GM12878 (cell line): ENCODE measurements around the gene THOC3.
"Not testable (repeated sequence)": the region's sequence is repeated elsewhere in the genome, so short reads cannot be mapped to it uniquely, and the experiment has no call there.

ENCODE experiments used
- CHD2 ChIP-seq: IDR thresholded peaks from 2 replicates; pipeline ENCODE4 v1.6.1; 2011; ENCODE audit warnings: low read depth, low read length, improper control_type of control experiment, borderline replicate concordance
- TF ChIP-seq, protein P1 (sequence below): IDR thresholded peaks from 2 replicates; pipeline ENCODE4 v1.6.1; 2012; ENCODE audit warnings: mild to moderate bottlenecking, low read depth, low read length

GRCh38 chr5:175910072-175910471 is 58.0 kb downstream of the THOC3 start:
- not testable (repeated sequence) for TF ChIP-seq CHD2
- TF ChIP-seq, protein P1, sequence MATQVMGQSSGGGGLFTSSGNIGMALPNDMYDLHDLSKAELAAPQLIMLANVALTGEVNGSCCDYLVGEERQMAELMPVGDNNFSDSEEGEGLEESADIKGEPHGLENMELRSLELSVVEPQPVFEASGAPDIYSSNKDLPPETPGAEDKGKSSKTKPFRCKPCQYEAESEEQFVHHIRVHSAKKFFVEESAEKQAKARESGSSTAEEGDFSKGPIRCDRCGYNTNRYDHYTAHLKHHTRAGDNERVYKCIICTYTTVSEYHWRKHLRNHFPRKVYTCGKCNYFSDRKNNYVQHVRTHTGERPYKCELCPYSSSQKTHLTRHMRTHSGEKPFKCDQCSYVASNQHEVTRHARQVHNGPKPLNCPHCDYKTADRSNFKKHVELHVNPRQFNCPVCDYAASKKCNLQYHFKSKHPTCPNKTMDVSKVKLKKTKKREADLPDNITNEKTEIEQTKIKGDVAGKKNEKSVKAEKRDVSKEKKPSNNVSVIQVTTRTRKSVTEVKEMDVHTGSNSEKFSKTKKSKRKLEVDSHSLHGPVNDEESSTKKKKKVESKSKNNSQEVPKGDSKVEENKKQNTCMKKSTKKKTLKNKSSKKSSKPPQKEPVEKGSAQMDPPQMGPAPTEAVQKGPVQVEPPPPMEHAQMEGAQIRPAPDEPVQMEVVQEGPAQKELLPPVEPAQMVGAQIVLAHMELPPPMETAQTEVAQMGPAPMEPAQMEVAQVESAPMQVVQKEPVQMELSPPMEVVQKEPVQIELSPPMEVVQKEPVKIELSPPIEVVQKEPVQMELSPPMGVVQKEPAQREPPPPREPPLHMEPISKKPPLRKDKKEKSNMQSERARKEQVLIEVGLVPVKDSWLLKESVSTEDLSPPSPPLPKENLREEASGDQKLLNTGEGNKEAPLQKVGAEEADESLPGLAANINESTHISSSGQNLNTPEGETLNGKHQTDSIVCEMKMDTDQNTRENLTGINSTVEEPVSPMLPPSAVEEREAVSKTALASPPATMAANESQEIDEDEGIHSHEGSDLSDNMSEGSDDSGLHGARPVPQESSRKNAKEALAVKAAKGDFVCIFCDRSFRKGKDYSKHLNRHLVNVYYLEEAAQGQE: not testable (repeated sequence)
